ENCODE results near the gene FGD3.

The FGD3 gene

DNA sequence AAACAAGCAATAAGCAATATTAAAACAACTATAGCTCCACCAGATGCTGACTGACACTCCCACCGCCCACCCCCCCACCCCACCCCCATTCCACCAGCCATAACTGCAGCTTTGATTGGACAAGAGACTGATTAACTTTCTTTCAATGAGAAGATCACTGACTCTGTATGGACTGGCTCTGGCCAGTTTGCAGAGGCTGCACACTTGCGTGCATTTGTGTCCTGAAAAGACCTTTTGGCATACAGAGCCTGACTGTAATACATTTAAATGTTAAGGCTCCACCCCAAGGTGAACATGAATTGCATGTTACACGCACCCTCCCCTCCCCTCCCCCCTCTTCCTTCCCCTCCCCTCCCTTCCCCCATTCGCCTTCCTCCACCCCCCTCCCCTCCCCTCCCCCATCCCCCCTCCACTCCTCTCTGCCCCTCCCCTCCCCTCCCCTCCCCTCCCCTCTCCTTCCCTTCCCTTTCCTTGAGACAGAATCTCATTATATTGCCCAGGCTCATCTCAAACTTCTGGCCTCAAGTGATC lies 31.1 kb downstream of the FGD3 start:
- TF ChIP-seq POLR2AphosphoS5 (IDR thresholded peaks at IDR 0.05; ENCODE audit: borderline replicate concordance, low read depth, low read length) (no peak), EZH2 (IDR thresholded peaks at IDR 0.05) (no peak), FOXP2 (optimal IDR thresholded peaks at IDR 0.05; ENCODE audit: control extremely low read depth, extremely low read length, insufficient read depth) (no peak)
- Histone ChIP-seq H3K36me3 (ENCODE audit: insufficient read depth, low read length) (no peaks in the 10 kb centered on the region), H3K9me3 (ENCODE audit: low read depth, low read length) (0 out of 2 replicates have a peak, but pooled peaks cover 1% of the 10 kb centered on the region), H3K27ac (no peak overlapping the region), H3K9ac (ENCODE audit: insufficient read length) (no peak overlapping the region), H3K4me3 (no peak overlapping the region)
- no peak for DNase-seq (ENCODE audit: low read depth, low spot score)

DNA sequence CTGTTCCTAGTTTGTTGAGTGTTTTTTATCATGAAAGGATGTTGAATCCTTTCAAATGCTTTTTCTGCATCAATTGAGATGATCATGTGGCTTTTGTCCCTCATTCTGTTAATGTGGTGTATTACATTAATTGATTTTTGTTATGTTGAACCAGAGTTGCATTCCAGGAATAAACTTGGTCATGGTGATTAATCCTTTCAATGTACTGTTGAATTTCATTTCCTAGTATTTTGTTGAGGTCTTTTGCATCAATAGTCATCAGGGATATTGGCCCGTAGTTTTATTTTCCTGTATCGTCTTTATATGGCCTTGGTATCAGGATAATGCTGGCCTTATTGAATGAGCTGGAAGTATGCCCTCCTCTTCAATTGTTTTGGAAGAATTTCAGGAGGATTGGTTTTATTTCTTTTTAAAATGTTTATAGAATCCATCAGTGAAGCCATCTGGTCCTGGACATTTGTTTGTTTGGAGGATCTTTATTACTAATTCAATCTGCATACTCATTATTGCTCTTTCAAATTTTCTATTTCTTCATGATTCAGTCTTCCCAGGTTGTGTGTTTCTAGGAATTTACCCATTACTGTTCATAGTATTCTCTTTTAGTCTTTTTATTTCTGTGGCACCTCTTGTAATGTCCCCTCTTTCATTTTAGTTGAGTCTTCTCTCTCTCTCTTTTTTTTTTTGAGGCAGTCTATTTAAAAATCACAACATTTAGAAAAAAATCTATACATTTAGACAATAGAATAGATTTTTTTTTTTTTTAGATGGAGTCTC lies 32.1 kb downstream of the FGD3 start:
- no peak for TF ChIP-seq FOXP2 (optimal IDR thresholded peaks at IDR 0.05; ENCODE audit: control extremely low read depth, extremely low read length, insufficient read depth)
- no peak for TF ChIP-seq EZH2 (IDR thresholded peaks at IDR 0.05)
- TF ChIP-seq POLR2AphosphoS5 (IDR thresholded peaks at IDR 0.05; ENCODE audit: borderline replicate concordance, low read depth, low read length): no peak
- no peak overlapping the region for H3K9ac ChIP-seq (ENCODE audit: insufficient read length)

DNA sequence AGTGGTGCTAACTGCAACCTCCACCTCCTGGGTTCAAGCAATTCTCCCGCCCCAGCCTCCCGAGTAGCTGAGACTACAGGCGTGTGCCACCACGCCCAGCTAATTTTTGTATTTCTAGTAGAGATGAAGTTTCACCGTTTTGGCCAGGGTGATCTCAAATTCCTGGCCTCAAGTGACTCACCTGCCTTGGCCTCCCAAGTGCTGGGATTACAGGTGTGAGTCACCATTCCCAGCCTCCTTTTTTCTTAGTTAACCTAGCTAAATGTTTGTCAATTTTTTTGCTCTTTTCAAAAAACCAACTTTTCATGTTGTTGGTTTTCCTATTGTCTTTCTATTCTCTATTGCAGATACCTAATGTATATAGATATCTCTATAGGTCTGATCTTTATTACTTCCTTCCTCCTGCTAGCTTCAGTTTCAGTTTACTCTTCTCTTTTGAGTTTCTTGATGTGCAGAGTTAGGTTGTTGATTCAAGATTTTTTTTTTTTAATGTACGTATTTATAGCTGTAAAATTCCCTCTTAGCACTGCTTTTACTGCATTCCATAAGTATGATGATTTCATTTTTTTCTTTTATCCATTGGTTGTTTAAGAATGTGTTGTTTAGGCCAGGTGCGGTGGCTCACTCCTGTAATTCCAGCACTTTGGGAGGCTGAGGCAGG lies 32.9 kb downstream of the FGD3 start:
- Histone ChIP-seq H3K9ac (ENCODE audit: insufficient read length) (no peak overlapping the region), H3K4me3 (no peak overlapping the region), H3K27ac (no peak overlapping the region), H3K9me3 (ENCODE audit: low read depth, low read length) (0 out of 2 replicates have a peak, but pooled peaks cover 3% of the 10 kb centered on the region), H3K36me3 (ENCODE audit: insufficient read depth, low read length) (no peaks in the 10 kb centered on the region)
- DNase-seq (ENCODE audit: low read depth, low spot score): no peak
- TF ChIP-seq POLR2AphosphoS5 (IDR thresholded peaks at IDR 0.05; ENCODE audit: borderline replicate concordance, low read depth, low read length) (no peak), FOXP2 (optimal IDR thresholded peaks at IDR 0.05; ENCODE audit: control extremely low read depth, extremely low read length, insufficient read depth) (no peak), EZH2 (IDR thresholded peaks at IDR 0.05) (no peak)

More for the DNA sequence above, 32.1 kb downstream of the FGD3 start:
- H3K9me3 ChIP-seq (ENCODE audit: low read depth, low read length): 0 out of 2 replicates have a peak, but pooled peaks cover 3% of the 10 kb centered on the region
- no peak for DNase-seq (ENCODE audit: low read depth, low spot score)
- H3K4me3 ChIP-seq: no peak overlapping the region
- H3K36me3 ChIP-seq (ENCODE audit: insufficient read depth, low read length): no peaks in the 10 kb centered on the region
- H3K27ac ChIP-seq: no peak overlapping the region

DNA sequence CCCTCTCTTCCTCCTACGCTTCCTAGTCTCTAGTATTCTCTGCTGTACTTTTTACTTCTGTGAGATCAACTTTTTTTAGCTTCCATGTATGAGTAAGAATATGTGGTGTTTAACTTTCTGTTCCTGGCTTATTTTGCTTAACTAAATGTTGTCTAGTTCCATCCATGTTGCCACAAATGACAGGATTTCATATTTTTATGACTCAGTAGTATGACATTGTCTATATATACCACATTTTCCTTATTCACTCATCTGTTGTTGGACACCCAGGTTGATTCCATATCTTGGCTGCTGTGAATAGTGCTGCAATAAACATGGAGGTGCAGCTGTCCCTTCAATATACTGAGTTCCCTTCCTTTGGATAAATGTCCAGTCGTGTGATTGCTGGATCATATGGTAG lies 34.8 kb downstream of the FGD3 start:
- Histone ChIP-seq H3K36me3 (ENCODE audit: insufficient read depth, low read length) (no peaks in the 10 kb centered on the region), H3K27ac (no peak overlapping the region), H3K4me3 (no peak overlapping the region), H3K9me3 (ENCODE audit: low read depth, low read length) (0 out of 2 replicates have a peak, but pooled peaks cover 3% of the 10 kb centered on the region), H3K9ac (ENCODE audit: insufficient read length) (no peak overlapping the region)
- no peak for DNase-seq (ENCODE audit: low read depth, low spot score)
- TF ChIP-seq EZH2 (IDR thresholded peaks at IDR 0.05) (no peak), FOXP2 (optimal IDR thresholded peaks at IDR 0.05; ENCODE audit: control extremely low read depth, extremely low read length, insufficient read depth) (no peak), POLR2AphosphoS5 (IDR thresholded peaks at IDR 0.05; ENCODE audit: borderline replicate concordance, low read depth, low read length) (no peak)

DNA sequence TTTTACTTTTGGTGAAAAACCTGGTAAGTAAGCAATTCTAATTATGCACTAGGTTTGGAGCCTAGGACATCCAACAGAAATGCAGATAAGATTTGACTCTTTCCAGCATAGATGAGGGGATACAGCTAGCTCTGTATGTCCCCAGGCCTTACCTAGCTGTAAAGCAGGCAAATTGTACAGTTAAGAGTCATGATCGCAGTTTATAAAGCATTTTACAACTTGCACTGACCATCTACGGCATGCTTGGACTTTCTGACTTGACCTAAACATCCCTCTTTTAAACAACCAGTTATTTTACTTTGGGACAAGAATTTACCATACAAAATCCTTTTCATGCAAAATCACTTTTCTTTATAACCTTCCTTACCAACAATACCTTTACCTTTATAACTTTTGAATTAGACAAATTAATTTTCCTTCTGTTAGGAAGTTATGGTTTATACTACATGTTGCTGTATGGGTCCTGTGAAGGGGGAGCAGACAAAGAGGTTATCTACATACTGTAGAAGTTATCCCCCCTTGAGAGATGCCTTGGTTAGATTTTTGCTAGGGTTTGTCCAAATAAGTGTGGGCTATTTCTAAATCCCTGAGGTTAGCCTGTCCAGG lies 36.8 kb downstream of the FGD3 start:
- Histone ChIP-seq H3K4me3 (no peak overlapping the region), H3K36me3 (ENCODE audit: insufficient read depth, low read length) (no peaks in the 10 kb centered on the region), H3K9me3 (ENCODE audit: low read depth, low read length) (0 out of 2 replicates have a peak, but pooled peaks cover 3% of the 10 kb centered on the region), H3K27ac (no peak overlapping the region), H3K9ac (ENCODE audit: insufficient read length) (no peak overlapping the region)
- DNase-seq (ENCODE audit: low read depth, low spot score): no peak
- TF ChIP-seq EZH2 (IDR thresholded peaks at IDR 0.05) (no peak), FOXP2 (optimal IDR thresholded peaks at IDR 0.05; ENCODE audit: control extremely low read depth, extremely low read length, insufficient read depth) (no peak), POLR2AphosphoS5 (IDR thresholded peaks at IDR 0.05; ENCODE audit: borderline replicate concordance, low read depth, low read length) (no peak)

DNA sequence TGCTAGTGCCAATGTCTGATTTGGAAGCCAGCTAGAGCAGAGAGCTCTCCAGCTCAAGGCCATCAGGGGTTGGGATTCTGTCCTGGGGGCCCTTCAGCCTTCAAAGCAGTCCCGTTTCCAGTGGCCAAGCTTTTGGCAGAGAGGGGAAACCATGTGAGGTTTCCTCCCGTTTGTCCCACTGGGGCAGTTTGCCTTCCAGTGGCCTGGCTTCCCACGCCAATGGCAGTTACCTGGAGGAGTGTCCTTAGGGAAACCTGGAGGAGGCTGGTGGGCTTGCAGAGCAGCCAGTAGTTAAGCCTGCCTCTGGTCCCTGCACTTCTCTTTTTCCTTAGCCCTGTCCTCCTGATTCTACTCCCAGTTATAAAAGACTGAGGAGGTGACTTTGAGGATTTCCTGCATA lies 37.7 kb downstream of the FGD3 start:
- Histone ChIP-seq H3K27ac (no peak overlapping the region), H3K4me3 (no peak overlapping the region), H3K9ac (ENCODE audit: insufficient read length) (no peak overlapping the region), H3K9me3 (ENCODE audit: low read depth, low read length) (0 out of 2 replicates have a peak, but pooled peaks cover 3% of the 10 kb centered on the region), H3K36me3 (ENCODE audit: insufficient read depth, low read length) (no peaks in the 10 kb centered on the region)
- DNase-seq (ENCODE audit: low read depth, low spot score): no peak
- TF ChIP-seq EZH2 (IDR thresholded peaks at IDR 0.05): no peak
- no peak for TF ChIP-seq FOXP2 (optimal IDR thresholded peaks at IDR 0.05; ENCODE audit: control extremely low read depth, extremely low read length, insufficient read depth)
- no peak for TF ChIP-seq POLR2AphosphoS5 (IDR thresholded peaks at IDR 0.05; ENCODE audit: borderline replicate concordance, low read depth, low read length)

DNA sequence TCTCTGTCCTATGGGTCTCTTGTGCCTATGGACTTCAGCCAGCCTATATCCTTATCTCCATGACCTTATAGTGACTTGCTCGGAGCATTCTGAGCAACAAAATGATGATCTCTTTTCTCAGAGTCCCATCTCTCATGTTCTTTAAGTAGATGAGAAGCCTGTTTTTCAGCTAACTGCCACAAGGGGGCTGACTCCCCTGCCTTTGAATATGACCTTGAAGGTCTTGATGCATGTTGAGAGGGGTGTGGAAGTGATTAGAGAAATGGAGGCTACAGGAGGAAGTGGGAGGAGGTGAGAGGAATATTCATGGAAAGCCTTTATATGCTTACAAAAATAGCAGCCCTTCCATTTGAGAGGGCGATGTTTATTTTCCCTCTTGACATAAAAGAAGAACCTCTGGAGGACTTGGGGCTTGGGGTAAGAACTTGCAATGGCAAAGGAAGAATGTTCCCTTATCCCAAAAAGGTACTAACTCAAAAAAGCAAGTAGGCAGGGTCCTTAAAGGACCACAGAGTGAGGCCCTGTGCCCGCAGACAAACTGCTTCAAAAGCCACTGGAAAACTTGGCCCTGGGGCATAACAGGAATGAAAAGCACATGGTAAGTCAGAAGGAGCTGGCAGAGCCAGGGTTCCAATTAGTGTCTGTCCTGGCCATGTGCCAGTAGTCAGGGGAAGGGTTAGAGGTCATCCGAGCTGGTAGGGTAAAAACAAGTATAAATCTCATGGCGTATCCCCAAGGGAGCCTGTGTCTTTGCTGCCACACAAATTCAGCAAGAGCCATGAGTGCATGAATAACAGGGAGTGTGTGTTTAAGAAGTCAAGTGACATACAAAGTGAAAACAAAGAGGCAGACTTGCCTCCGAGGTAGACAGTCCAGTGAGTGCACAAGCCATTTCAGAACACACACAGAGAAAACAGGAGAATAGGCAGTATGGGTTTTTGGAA lies 39.1 kb downstream of the FGD3 start:
- Histone ChIP-seq H3K4me3 (peak overlapping the region; percentile 4; the same call in 1 of the 2 replicates), H3K36me3 (ENCODE audit: insufficient read depth, low read length) (no peaks in the 10 kb centered on the region), H3K9ac (ENCODE audit: insufficient read length) (no peak overlapping the region), H3K9me3 (ENCODE audit: low read depth, low read length) (0 out of 2 replicates have a peak, but pooled peaks cover 3% of the 10 kb centered on the region), H3K27ac (peak overlapping the region; percentile 69)
- no peak for DNase-seq (ENCODE audit: low read depth, low spot score)
- no peak for TF ChIP-seq FOXP2 (optimal IDR thresholded peaks at IDR 0.05; ENCODE audit: control extremely low read depth, extremely low read length, insufficient read depth)
- no peak for TF ChIP-seq EZH2 (IDR thresholded peaks at IDR 0.05)
- TF ChIP-seq POLR2AphosphoS5 (IDR thresholded peaks at IDR 0.05; ENCODE audit: borderline replicate concordance, low read depth, low read length): no peak
